Naive thymus-derived CD8-positive, alpha-beta T cell (primary cell): ENCODE results near the gene POLD2. TPM values are rescaled to one million over a fixed set of nuclear protein-coding genes. Genes with fewer than 3 reads are reported as not detected.
A peak's percentile ranks its signal among the peaks of the same experiment; 100 is the strongest.

Source experiments
- ATAC-seq, 2 donors: fragments of 150-1000 bp; cut with Tn5 transposase in 1 of 2; sonication (Bioruptor Pico), chemical (Tn5 transposase) in 1 of 2; 1 replicate in 1 of 2; 2 replicates in 1 of 2; pipeline ENCODE4 v1.10.0; 2021; ENCODE audit warnings: mild to moderate bottlenecking in 2 of 2, moderate library complexity in 2 of 2
- POLR2A ChIA-PET: fragments of 350-600 bp; sonication (Branson Sonifier 250); formaldehyde crosslinking; loops from one replicate; lab custom pipeline; 2021; ENCODE audit warnings: antibody characterized with exemption; lab: Charles Lee
- DNase-seq, 10 donors: peaks; one replicate each; pipeline versions ENCODE4 v3.0.0 to v3.0.0-alpha.2; 2020 to 2022
- H3K27ac Mint-ChIP-seq, 10 donors: one replicate each; pipeline ENCODE4 v1.8.0; 2020 to 2022; ENCODE audit warnings: mild to moderate bottlenecking in 10 of 10, mixed read lengths in 10 of 10, moderate library complexity in 4 of 10, inconsistent platforms in 1 of 10
- H3K27me3 Mint-ChIP-seq, 5 donors: one replicate each; pipeline ENCODE4 v1.8.0; 2021 to 2022; ENCODE audit warnings: mixed read lengths in 5 of 5
- H3K36me3 Mint-ChIP-seq, 3 donors: one replicate each; pipeline ENCODE4 v1.8.0; 2020 to 2022; ENCODE audit warnings: mixed read lengths in 3 of 3, mild to moderate bottlenecking in 2 of 3, inconsistent platforms in 1 of 3
- H3K4me1 Mint-ChIP-seq, 4 donors: one replicate each; pipeline ENCODE4 v1.8.0; 2021 to 2022; ENCODE audit warnings: mixed read lengths in 4 of 4
- H3K4me3 Mint-ChIP-seq, 10 donors: one replicate each; pipeline ENCODE4 v1.8.0; 2020 to 2022; ENCODE audit warnings: mild to moderate bottlenecking in 10 of 10, mixed read lengths in 10 of 10, moderate library complexity in 6 of 10, inconsistent platforms in 1 of 10
- H3K9me3 Mint-ChIP-seq, 9 donors: one replicate each; pipeline ENCODE4 v1.8.0; 2020 to 2022; ENCODE audit warnings: mixed read lengths in 9 of 9, mild to moderate bottlenecking in 3 of 9, inconsistent platforms in 1 of 9, moderate library complexity in 1 of 9
- polyA plus RNA-seq, 3 donors: library from polyadenylated mRNA; unstranded; fragments of 300-500 nt; fragmentation: Illumina TruSeq; gene quantifications; one replicate each; pipeline ENCODE4 v1.2.3, GENCODE V29; 2021
- total RNA-seq, 8 experiments: library from RNA in 2 of 8; stranded (reverse) in 2 of 8; gene quantifications; one replicate each; pipeline ENCODE4 v1.2.3 and lab custom pipeline; 2021 to 2026

The POLD2 gene
- total and polyA plus RNA-seq, 5 experiments from 2014 or later, result 64.3 to 102 (median 72.4) TPM

GRCh38 chr7:44076101-44076895 is 47.0 kb downstream of the POLD2 start:
- ATAC-seq (no peak), DNase-seq (peak in 1 of 10 donors; percentile 56)
- POLR2A ChIA-PET, result interaction anchor here (0.9 to 2.7 kb wide), 3 partner anchors 10 to 121 kb away, joined by 3 to 15 read pairs (median 13); partner anchors contain the start of gene PGAM2
- Mint-ChIP-seq H3K27me3 (no peaks in the 10 kb centered on the region), H3K4me1 (peaks cover 15 to 67% (median 51%) of the 10 kb centered on the region in 4 donors), H3K27ac (peak overlapping the region in 1 of 10 donors; percentile 76), H3K36me3 (peaks cover 0 to 69% (median 4%) of the 10 kb centered on the region in 3 donors), H3K4me3 (no peak overlapping the region), H3K9me3 (no peaks in the 10 kb centered on the region)

- H3K4me1 Mint-ChIP-seq, result peaks cover 10 to 66% (median 43%) of the 10 kb centered on the region in 4 donors
- peak overlapping the region in 6 of 10 donors; percentile 25 to 91 (median 57) for H3K27ac Mint-ChIP-seq
- H3K27me3 Mint-ChIP-seq, result no peaks in the 10 kb centered on the region
- peaks cover 0 to 63% (median 0%) of the 10 kb centered on the region in 3 donors for H3K36me3 Mint-ChIP-seq
- H3K9me3 Mint-ChIP-seq, result no peaks in the 10 kb centered on the region
- no peak for ATAC-seq
- no peak overlapping the region for H3K4me3 Mint-ChIP-seq
- POLR2A ChIA-PET, result interaction anchor here (0.7 to 2.7 kb wide), 6 partner anchors 9 to 719 kb away, joined by 3 to 15 read pairs (median 4); partner anchors contain the start of genes DBNL and PGAM2
- DNase-seq, result peak in 1 of 10 donors; percentile 57
Observed at GRCh38 chr7:44075296-44076075, 47.9 kb downstream of the POLD2 start.

GRCh38 chr7:44074349-44074695 is 49.0 kb downstream of the POLD2 start:
- Mint-ChIP-seq H3K36me3 (peaks cover 0 to 63% (median 0%) of the 10 kb centered on the region in 3 donors), H3K4me1 (peaks cover 10 to 60% (median 41%) of the 10 kb centered on the region in 4 donors), H3K4me3 (peak overlapping the region in 1 of 10 donors; percentile 28), H3K27me3 (no peaks in the 10 kb centered on the region), H3K9me3 (no peaks in the 10 kb centered on the region), H3K27ac (peak overlapping the region in 8 of 10 donors; percentile 16 to 94 (median 84))
- ATAC-seq, result no peak
- POLR2A ChIA-PET, result interaction anchor here (0.6 to 2.7 kb wide), 4 partner anchors 8 to 63 kb away, joined by 3 to 15 read pairs (median 4); partner anchors contain the start of genes DBNL and PGAM2
- DNase-seq, result no peak

- Mint-ChIP-seq H3K36me3 (peaks cover 0 to 59% (median 0%) of the 10 kb centered on the region in 3 donors), H3K9me3 (no peaks in the 10 kb centered on the region), H3K27me3 (no peaks in the 10 kb centered on the region), H3K27ac (peak overlapping the region in 9 of 10 donors; percentile 28 to 94 (median 83)), H3K4me3 (peak overlapping the region in 3 of 10 donors; percentile 28 to 56 (median 33)), H3K4me1 (peaks cover 10 to 56% (median 40%) of the 10 kb centered on the region in 4 donors)
- ATAC-seq, result peak; percentile 81 to 88
- peak in 7 of 10 donors; percentile 43 to 86 (median 49) for DNase-seq
- POLR2A ChIA-PET, result interaction anchor here (0.6 to 1.6 kb wide), 2 partner anchors 30 to 63 kb away, joined by 3 to 4 read pairs; partner anchors contain the start of gene DBNL
Observed at GRCh38 chr7:44073664-44074348, 49.5 kb downstream of the POLD2 start.

- ATAC-seq, result peak; percentile 55
- peak overlapping the region in 9 of 10 donors; percentile 7 to 87 (median 72) for H3K27ac Mint-ChIP-seq
- H3K27me3 Mint-ChIP-seq, result no peaks in the 10 kb centered on the region
- H3K36me3 Mint-ChIP-seq, result peaks cover 0 to 47% (median 0%) of the 10 kb centered on the region in 3 donors
- no peaks in the 10 kb centered on the region for H3K9me3 Mint-ChIP-seq
- peak overlapping the region in 1 of 10 donors; percentile 74 for H3K4me3 Mint-ChIP-seq
- DNase-seq, result peak in 5 of 10 donors; percentile 17 to 71 (median 39)
- H3K4me1 Mint-ChIP-seq, result peaks cover 12 to 51% (median 40%) of the 10 kb centered on the region in 4 donors
- POLR2A ChIA-PET, result interaction anchor here (0.8 to 2.2 kb wide), 7 partner anchors 9 to 33 kb away, joined by 3 to 11 read pairs (median 4); partner anchors contain the start of gene DBNL
Observed at GRCh38 chr7:44072364-44073231, 50.8 kb downstream of the POLD2 start.

GRCh38 chr7:44071726-44072363 is 51.5 kb downstream of the POLD2 start:
- POLR2A ChIA-PET, result interaction anchor here (0.8 to 2.2 kb wide), 7 partner anchors 9 to 34 kb away, joined by 3 to 11 read pairs (median 4); partner anchors contain the start of gene DBNL
- Mint-ChIP-seq H3K4me3 (no peak overlapping the region), H3K27me3 (no peaks in the 10 kb centered on the region), H3K4me1 (peaks cover 14 to 54% (median 45%) of the 10 kb centered on the region in 4 donors), H3K9me3 (no peaks in the 10 kb centered on the region), H3K27ac (peak overlapping the region in 9 of 10 donors; percentile 7 to 87 (median 61)), H3K36me3 (peaks cover 0 to 40% (median 0%) of the 10 kb centered on the region in 3 donors)
- no peak for ATAC-seq
- no peak for DNase-seq

- Mint-ChIP-seq H3K4me1 (peaks cover 22 to 54% (median 50%) of the 10 kb centered on the region in 4 donors), H3K36me3 (peaks cover 0 to 11% (median 0%) of the 10 kb centered on the region in 3 donors), H3K9me3 (no peaks in the 10 kb centered on the region), H3K27ac (peak overlapping the region in 3 of 10 donors; percentile 4 to 92 (median 50)), H3K4me3 (no peak overlapping the region), H3K27me3 (no peaks in the 10 kb centered on the region)
- DNase-seq (no peak), ATAC-seq (no peak)
- POLR2A ChIA-PET, result interaction anchor here (1.3 to 12.0 kb wide), 4 partner anchors 8 to 18 kb away, joined by 5 to 192 read pairs (median 36); partner anchors contain the start of gene DBNL
Observed at GRCh38 chr7:44068054-44068453, 55.3 kb downstream of the POLD2 start.

GRCh38 chr7:44067064-44067951 is 56.0 kb downstream of the POLD2 start:
- H3K36me3 Mint-ChIP-seq, result peaks cover 0 to 5% (median 0%) of the 10 kb centered on the region in 3 donors
- DNase-seq, result no peak
- POLR2A ChIA-PET, result interaction anchor here (1.0 to 12.0 kb wide), 7 partner anchors 9 to 133 kb away, joined by 3 to 192 read pairs (median 8); partner anchors contain the start of genes DBNL and YKT6
- peak overlapping the region in 1 of 10 donors; percentile 68 for H3K4me3 Mint-ChIP-seq
- no peaks in the 10 kb centered on the region for H3K9me3 Mint-ChIP-seq
- H3K4me1 Mint-ChIP-seq, result peaks cover 22 to 49% (median 45%) of the 10 kb centered on the region in 4 donors
- peak overlapping the region in 8 of 10 donors; percentile 9 to 92 (median 39) for H3K27ac Mint-ChIP-seq
- no peak for ATAC-seq
- no peaks in the 10 kb centered on the region for H3K27me3 Mint-ChIP-seq

- peaks cover 0 to 1% (median 0%) of the 10 kb centered on the region in 3 donors for H3K36me3 Mint-ChIP-seq
Observed at GRCh38 chr7:44066494-44067063, 56.8 kb downstream of the POLD2 start.

More at GRCh38 chr7:44066494-44067063, 56.8 kb downstream of the POLD2 start:
- peak overlapping the region in 9 of 10 donors; percentile 9 to 92 (median 61) for H3K27ac Mint-ChIP-seq
- no peaks in the 10 kb centered on the region for H3K27me3 Mint-ChIP-seq
- H3K4me3 Mint-ChIP-seq, result peak overlapping the region in 3 of 10 donors; percentile 14 to 68 (median 35)
- ATAC-seq, result no peak
- no peak for DNase-seq
- POLR2A ChIA-PET, result interaction anchor here (1.0 to 12.0 kb wide), 6 partner anchors 8 to 134 kb away, joined by 3 to 192 read pairs (median 12); partner anchors contain the start of genes DBNL and YKT6
- H3K9me3 Mint-ChIP-seq, result no peaks in the 10 kb centered on the region
- H3K4me1 Mint-ChIP-seq, result peaks cover 22 to 44% (median 39%) of the 10 kb centered on the region in 4 donors
